ENCODE results near the gene STXBP1.

- TF ChIP-seq ZNF253 (CRISPR knock-in tag; conservative IDR thresholded peaks at IDR 0.05) (no peak), ATF2 (CRISPR knock-in tag; IDR thresholded peaks at IDR 0.05) (no peak), NEUROD1 (IDR thresholded peaks at IDR 0.05; ENCODE audit: borderline replicate concordance, low read depth, low read length, partially characterized antibody) (no peak), ZNF124 (CRISPR knock-in tag; IDR thresholded peaks at IDR 0.05) (no peak), JUND (IDR thresholded peaks at IDR 0.05; ENCODE audit: borderline replicate concordance, low read depth, low read length) (no peak), JUND (tag; IDR thresholded peaks at IDR 0.05; ENCODE audit: borderline replicate concordance, low read depth, low read length) (no peak), ZNF384 (IDR thresholded peaks at IDR 0.05; ENCODE audit: low read depth, low read length) (no peak), RFX5 (IDR thresholded peaks at IDR 0.05; ENCODE audit: low read depth, low read length) (no peak), BACH1 (tag; IDR thresholded peaks at IDR 0.05) (no peak), CTCF (IDR thresholded peaks at IDR 0.05 in 2 of 3, conservative IDR thresholded peaks at IDR 0.05 in 1 of 3; ENCODE audit: insufficient read depth in 2 of 3, low read depth in 1 of 3, low read length in 3 of 3) (peak; percentile 16 to 48 (median 26); a peak in 4 of 6 replicates), SMC3 (conservative IDR thresholded peaks at IDR 0.05; ENCODE audit: insufficient read depth, low read depth, low read length) (no peak), NRF1 (conservative IDR thresholded peaks at IDR 0.05 in 1 of 2, IDR thresholded peaks at IDR 0.05 in 1 of 2) (peak; percentile 49 to 64; a peak in 2 of 4 replicates), SMARCC2 (IDR thresholded peaks at IDR 0.05; ENCODE audit: low read depth) (no peak)
- TF ChIP-seq, protein P1, sequence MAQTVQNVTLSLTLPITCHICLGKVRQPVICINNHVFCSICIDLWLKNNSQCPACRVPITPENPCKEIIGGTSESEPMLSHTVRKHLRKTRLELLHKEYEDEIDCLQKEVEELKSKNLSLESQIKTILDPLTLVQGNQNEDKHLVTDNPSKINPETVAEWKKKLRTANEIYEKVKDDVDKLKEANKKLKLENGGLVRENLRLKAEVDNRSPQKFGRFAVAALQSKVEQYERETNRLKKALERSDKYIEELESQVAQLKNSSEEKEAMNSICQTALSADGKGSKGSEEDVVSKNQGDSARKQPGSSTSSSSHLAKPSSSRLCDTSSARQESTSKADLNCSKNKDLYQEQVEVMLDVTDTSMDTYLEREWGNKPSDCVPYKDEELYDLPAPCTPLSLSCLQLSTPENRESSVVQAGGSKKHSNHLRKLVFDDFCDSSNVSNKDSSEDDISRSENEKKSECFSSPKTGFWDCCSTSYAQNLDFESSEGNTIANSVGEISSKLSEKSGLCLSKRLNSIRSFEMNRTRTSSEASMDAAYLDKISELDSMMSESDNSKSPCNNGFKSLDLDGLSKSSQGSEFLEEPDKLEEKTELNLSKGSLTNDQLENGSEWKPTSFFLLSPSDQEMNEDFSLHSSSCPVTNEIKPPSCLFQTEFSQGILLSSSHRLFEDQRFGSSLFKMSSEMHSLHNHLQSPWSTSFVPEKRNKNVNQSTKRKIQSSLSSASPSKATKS (CRISPR knock-in tag; IDR thresholded peaks at IDR 0.05) = no peak
These were observed at the start of gene STXBP1 for GRCh38 chr9:127611899-127612790.

Measured in K562 (cell line).